ENCODE measurements around the gene WFDC5.

The WFDC5 gene

GRCh38 chr20:45105317-45105716 is 9.7 kb downstream of the WFDC5 start:
- TF ChIP-seq CTCF (IDR thresholded peaks at IDR 0.05; ENCODE audit: low read depth, low read length) = no peak
- DNase-seq (ENCODE audit: low read depth in 2 of 2) = peak in 1 of 2 donors; percentile 29
- no peak overlapping the region for H3K4me3 ChIP-seq (replicated peaks in 1 of 2; ENCODE audit: low read depth in 2 of 2, low read length in 2 of 2)

- TF ChIP-seq CTCF (IDR thresholded peaks at IDR 0.05; ENCODE audit: low read depth, low read length) = no peak
Measured at GRCh38 chr20:45104786-45105185, 10.2 kb downstream of the WFDC5 start.

GRCh38 chr20:45103072-45103471 is 11.9 kb downstream of the WFDC5 start:
- H3K4me3 ChIP-seq (replicated peaks in 1 of 2; ENCODE audit: low read depth in 2 of 2, low read length in 2 of 2) = no peak overlapping the region
- TF ChIP-seq CTCF (IDR thresholded peaks at IDR 0.05; ENCODE audit: low read depth, low read length) = no peak
- no peak for DNase-seq (ENCODE audit: low read depth in 2 of 2)

More at GRCh38 chr20:45104786-45105185, 10.2 kb downstream of the WFDC5 start:
- peak; percentile 80 to 94 for DNase-seq (ENCODE audit: low read depth in 2 of 2)
- no peak overlapping the region for H3K4me3 ChIP-seq (replicated peaks in 1 of 2; ENCODE audit: low read depth in 2 of 2, low read length in 2 of 2)

GRCh38 chr20:45101333-45101850 is 13.6 kb downstream of the WFDC5 start:
- TF ChIP-seq CTCF (IDR thresholded peaks at IDR 0.05; ENCODE audit: low read depth, low read length) = no peak
- DNase-seq (ENCODE audit: low read depth in 2 of 2) = no peak
- H3K4me3 ChIP-seq (replicated peaks in 1 of 2; ENCODE audit: low read depth in 2 of 2, low read length in 2 of 2) = no peak overlapping the region

GRCh38 chr20:45100563-45101245 is 14.3 kb downstream of the WFDC5 start, which contains the start of gene KCNS1:
Gene KCNS1, minus strand, starts transcription at chr20:45101127. Its CDS starts 1,891 bp downstream, at chr20:45099236.
- H3K4me3 ChIP-seq (replicated peaks in 1 of 2; ENCODE audit: low read depth in 2 of 2, low read length in 2 of 2) = peak within 1 kb of the TSS in 1 of 2 donors; percentile 19
- peak in 1 of 2 donors; percentile 33 for DNase-seq (ENCODE audit: low read depth in 2 of 2)
- TF ChIP-seq CTCF (IDR thresholded peaks at IDR 0.05; ENCODE audit: low read depth, low read length) = peak; percentile 4

GRCh38 chr20:45098103-45098773 is 16.7 kb downstream of the WFDC5 start:
- H3K4me3 ChIP-seq (replicated peaks in 1 of 2; ENCODE audit: low read depth in 2 of 2, low read length in 2 of 2) = peak overlapping the region; percentile 8 to 37
- peak; percentile 39 to 48 for DNase-seq (ENCODE audit: low read depth in 2 of 2)
- TF ChIP-seq CTCF (IDR thresholded peaks at IDR 0.05; ENCODE audit: low read depth, low read length) = peak; percentile 16

All from cardiac fibroblast (primary cell).